Measurements from ENCODE around the gene RARG. TPM values are rescaled to one million over a fixed set of nuclear protein-coding genes. Genes with fewer than 3 reads are reported as not detected.
A peak's percentile ranks its signal among the peaks of the same experiment; 100 is the strongest.

Gene RARG
- total and polyA plus RNA-seq, 7 donors = 3.7 to 10.8 (median 6.2) TPM

GRCh38 chr12:53193985-53194716 is 37.9 kb downstream of the RARG start:
- no peak overlapping the region for H3K4me3 ChIP-seq
- peaks cover 0 to 24% of the 10 kb centered on the region in 2 donors for H3K36me3 ChIP-seq (ENCODE audit: insufficient read depth in 1 of 2, low read depth in 1 of 2)
- TF ChIP-seq, protein P1, sequence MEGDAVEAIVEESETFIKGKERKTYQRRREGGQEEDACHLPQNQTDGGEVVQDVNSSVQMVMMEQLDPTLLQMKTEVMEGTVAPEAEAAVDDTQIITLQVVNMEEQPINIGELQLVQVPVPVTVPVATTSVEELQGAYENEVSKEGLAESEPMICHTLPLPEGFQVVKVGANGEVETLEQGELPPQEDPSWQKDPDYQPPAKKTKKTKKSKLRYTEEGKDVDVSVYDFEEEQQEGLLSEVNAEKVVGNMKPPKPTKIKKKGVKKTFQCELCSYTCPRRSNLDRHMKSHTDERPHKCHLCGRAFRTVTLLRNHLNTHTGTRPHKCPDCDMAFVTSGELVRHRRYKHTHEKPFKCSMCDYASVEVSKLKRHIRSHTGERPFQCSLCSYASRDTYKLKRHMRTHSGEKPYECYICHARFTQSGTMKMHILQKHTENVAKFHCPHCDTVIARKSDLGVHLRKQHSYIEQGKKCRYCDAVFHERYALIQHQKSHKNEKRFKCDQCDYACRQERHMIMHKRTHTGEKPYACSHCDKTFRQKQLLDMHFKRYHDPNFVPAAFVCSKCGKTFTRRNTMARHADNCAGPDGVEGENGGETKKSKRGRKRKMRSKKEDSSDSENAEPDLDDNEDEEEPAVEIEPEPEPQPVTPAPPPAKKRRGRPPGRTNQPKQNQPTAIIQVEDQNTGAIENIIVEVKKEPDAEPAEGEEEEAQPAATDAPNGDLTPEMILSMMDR (IDR thresholded peaks at IDR 0.05) = no peak
- WGBS, 3 donors = 60 to 67% (median 63%) methylated on average over 11 of the region's 11 CpGs
- intact Hi-C loops (cut with DNase I) = loop anchor here (5.0 kb wide), 2 partner anchors 37 to 97 kb away; partner anchors contain the start of gene IGFBP6 (in 1 of the 2)
- DNase-seq = no peak
- no peak for ATAC-seq
- H3K27me3 ChIP-seq (ENCODE audit: insufficient read depth in 3 of 3, low read length in 2 of 3) = peaks cover 0 to 3% (median 0%) of the 10 kb centered on the region in 3 donors
- H3K27ac ChIP-seq = no peak overlapping the region
- H3K4me1 ChIP-seq = peaks cover 3% of the 10 kb centered on the region
- H3K9me3 ChIP-seq = no peaks in the 10 kb centered on the region

DNA sequence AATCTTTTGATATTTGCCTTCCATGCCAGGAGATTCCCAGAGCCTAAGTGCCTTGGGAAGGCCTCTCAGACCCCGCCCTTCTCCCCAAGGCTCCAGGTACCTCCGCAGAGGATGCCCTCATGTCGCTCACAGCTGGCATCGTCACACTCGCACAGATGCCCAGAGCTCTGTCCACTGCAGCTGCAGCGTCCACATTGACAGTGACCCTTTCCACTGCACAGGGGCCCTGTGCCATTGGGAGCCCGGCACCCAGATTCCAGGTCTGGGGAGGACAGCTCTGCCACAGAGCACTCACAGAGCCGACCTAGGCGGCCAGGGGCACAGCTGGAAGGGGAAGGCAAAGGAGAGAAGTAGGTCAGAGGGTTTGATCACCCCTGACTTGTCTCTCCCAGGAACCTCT is 39.0 kb downstream of the RARG start:
- 80 to 81% (median 81%) methylated on average over 9 of the region's 9 CpGs for WGBS, 3 donors
- intact Hi-C loops (cut with DNase I) = loop anchor here (5.0 kb wide), 2 partner anchors 36 to 96 kb away; partner anchors contain the start of gene IGFBP6 (in 1 of the 2)
- TF ChIP-seq, protein P1 (IDR thresholded peaks at IDR 0.05) = no peak

DNA sequence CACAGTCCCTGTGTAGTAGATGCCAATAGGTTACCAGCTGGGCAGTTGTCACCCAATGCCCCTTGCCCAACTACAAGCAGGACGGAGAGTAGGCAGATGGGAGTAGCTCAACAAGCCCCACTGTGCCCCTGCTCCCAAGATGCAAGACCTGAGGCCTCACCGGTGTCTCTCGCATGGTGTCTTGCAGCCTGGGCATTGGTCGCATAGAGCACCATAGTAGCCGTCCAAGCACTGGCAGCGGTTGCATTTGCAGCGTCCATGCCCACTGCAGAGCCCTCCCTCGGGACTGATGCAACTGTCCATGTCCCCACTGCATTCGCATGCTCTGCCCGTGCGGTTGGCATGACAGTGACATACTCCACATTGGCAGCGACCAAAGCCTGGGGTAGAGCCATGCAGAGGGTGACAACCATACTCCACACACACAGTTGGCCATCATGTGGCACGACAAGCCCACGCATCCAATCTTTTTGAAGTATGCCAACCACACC is 39.4 kb downstream of the RARG start:
- H3K27me3 ChIP-seq (ENCODE audit: insufficient read depth in 3 of 3, low read length in 2 of 3) = peaks cover 0 to 3% (median 0%) of the 10 kb centered on the region in 3 donors
- intact Hi-C loops (cut with DNase I) = loop anchor here (5.0 kb wide), 2 partner anchors 35 to 95 kb away; partner anchors contain the start of gene IGFBP6 (in 1 of the 2)
- TF ChIP-seq, protein P1 (IDR thresholded peaks at IDR 0.05) = no peak
- peaks cover 4 to 40% of the 10 kb centered on the region in 2 donors for H3K36me3 ChIP-seq (ENCODE audit: insufficient read depth in 1 of 2, low read depth in 1 of 2)
- ATAC-seq (no peak), DNase-seq (no peak)
- peaks cover 3% of the 10 kb centered on the region for H3K4me1 ChIP-seq
- H3K27ac ChIP-seq = no peak overlapping the region
- 72 to 80% (median 74%) methylated on average over 14 of the region's 14 CpGs for WGBS, 3 donors
- no peak overlapping the region for H3K4me3 ChIP-seq
- no peaks in the 10 kb centered on the region for H3K9me3 ChIP-seq

More for the DNA sequence above, 39.0 kb downstream of the RARG start:
- DNase-seq = no peak
- Histone ChIP-seq H3K4me1 (peaks cover 3% of the 10 kb centered on the region), H3K36me3 (ENCODE audit: insufficient read depth in 1 of 2, low read depth in 1 of 2) (peaks cover 0 to 35% of the 10 kb centered on the region in 2 donors), H3K9me3 (no peaks in the 10 kb centered on the region), H3K27ac (no peak overlapping the region), H3K27me3 (ENCODE audit: insufficient read depth in 3 of 3, low read length in 2 of 3) (peaks cover 0 to 3% (median 0%) of the 10 kb centered on the region in 3 donors), H3K4me3 (no peak overlapping the region)
- no peak for ATAC-seq

GRCh38 chr12:53191885-53192530 is 40.0 kb downstream of the RARG start:
- Histone ChIP-seq H3K36me3 (ENCODE audit: insufficient read depth in 1 of 2, low read depth in 1 of 2) (peaks cover 7 to 46% of the 10 kb centered on the region in 2 donors), H3K4me1 (peaks cover 3% of the 10 kb centered on the region), H3K4me3 (no peak overlapping the region), H3K9me3 (no peaks in the 10 kb centered on the region), H3K27me3 (ENCODE audit: insufficient read depth in 3 of 3, low read length in 2 of 3) (peaks cover 0 to 3% (median 0%) of the 10 kb centered on the region in 3 donors), H3K27ac (no peak overlapping the region)
- TF ChIP-seq, protein P1 (IDR thresholded peaks at IDR 0.05) = no peak
- no peak for DNase-seq
- ATAC-seq = peak in 2 of 4 donors; percentile 8 to 11
- WGBS, 3 donors = 82 to 88% (median 83%) methylated on average over 11 to 14 of the region's 14 CpGs
- intact Hi-C loops (cut with DNase I) = loop anchor here (5.0 kb wide), 2 partner anchors 35 to 95 kb away; partner anchors contain the start of gene IGFBP6 (in 1 of the 2)
